T-helper 17 cell (primary cell): ENCODE results near the gene SRBD1. TPM values are rescaled to one million over a fixed set of nuclear protein-coding genes. Genes with fewer than 3 reads are reported as not detected.

Source experiments
- ATAC-seq: fragments of 150-1000 bp; cut with Tn5 transposase; 2 replicates; pipeline ENCODE4 v1.10.0; 2021; ENCODE audit warnings: mild to moderate bottlenecking, moderate library complexity
- DNase-seq, 3 donors: peaks; one replicate each; pipeline versions ENCODE4 v3.0.0 to v3.0.0-alpha.2; 2020 to 2021
- H3K9me3 ChIP-seq: one replicate; pipeline ENCODE4 v1.7.0; 2013; ENCODE audit warnings: low read length, mild to moderate bottlenecking; ENCODE audit not compliant: control insufficient read depth, poor library complexity, severe bottlenecking
- H3K27ac Mint-ChIP-seq: one replicate; pipeline ENCODE4 v1.8.0; 2022; ENCODE audit warnings: mild to moderate bottlenecking, moderate library complexity, mixed read lengths
- H3K27me3 Mint-ChIP-seq: one replicate; pipeline ENCODE4 v1.8.0; 2022; ENCODE audit warnings: mixed read lengths
- H3K36me3 Mint-ChIP-seq: one replicate; pipeline ENCODE4 v1.8.0; 2022; ENCODE audit warnings: low read depth, mixed read lengths
- H3K4me1 Mint-ChIP-seq: one replicate; pipeline ENCODE4 v1.8.0; 2022; ENCODE audit warnings: mild to moderate bottlenecking, mixed read lengths
- H3K4me3 Mint-ChIP-seq: one replicate; pipeline ENCODE4 v1.8.0; 2022; ENCODE audit warnings: mild to moderate bottlenecking, moderate library complexity, mixed read lengths
- total RNA-seq, 4 donors: library from RNA in 2 of 4; stranded (reverse) in 2 of 4; gene quantifications; one replicate each; pipeline ENCODE4 v1.2.3 and lab custom pipeline; 2022 to 2026

Gene SRBD1
- total RNA-seq, 2 donors from 2014 or later: 15.0 to 17.2 TPM

DNA sequence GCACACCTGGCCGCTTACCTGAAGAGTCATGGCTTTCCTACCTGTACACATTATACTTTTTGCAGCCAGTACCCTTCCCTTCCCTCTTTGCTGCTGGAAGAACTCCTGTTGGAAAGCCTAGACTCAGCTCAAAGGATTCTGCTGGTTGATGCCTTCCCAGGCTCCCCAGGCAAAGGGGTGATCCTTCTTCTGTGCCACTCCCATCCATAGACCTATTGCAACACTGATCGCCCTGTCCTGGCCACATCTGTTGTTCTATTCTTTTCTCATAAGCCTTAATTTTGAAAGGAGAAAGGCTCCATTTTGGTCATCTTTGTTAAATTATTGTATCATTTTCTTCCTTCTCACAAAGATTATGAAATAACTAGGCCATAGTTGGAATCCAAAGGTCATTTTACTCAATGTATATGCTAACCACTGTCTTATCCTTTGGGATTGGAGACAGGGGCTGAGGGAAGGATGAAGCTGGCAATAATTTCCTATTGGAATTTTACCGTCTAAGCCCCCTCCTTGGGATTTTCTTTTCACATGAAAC, 37.0 kb upstream of the SRBD1 start:
- H3K27ac Mint-ChIP-seq: peak overlapping the region; percentile 77
- H3K4me3 Mint-ChIP-seq: no peak overlapping the region
- H3K27me3 Mint-ChIP-seq: peaks cover 10% of the 10 kb centered on the region

DNA sequence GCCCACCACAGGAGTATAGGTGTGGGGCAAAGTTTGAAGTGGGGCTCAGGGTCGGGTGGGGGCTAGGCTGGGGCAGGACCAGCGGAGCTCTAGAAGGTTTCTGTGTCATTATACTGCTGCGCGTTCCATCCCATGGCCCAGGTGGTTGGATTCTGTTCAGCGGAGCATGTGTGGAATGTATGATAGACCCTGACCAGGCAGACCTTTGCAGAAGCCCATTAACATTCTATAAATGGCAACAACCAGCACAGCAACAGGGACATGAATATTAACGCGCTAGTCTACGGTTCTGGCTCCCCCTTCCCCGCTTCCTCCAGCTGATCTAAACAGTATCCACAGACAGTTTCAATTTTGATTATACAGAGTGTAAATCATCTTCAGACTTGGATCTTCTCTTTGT, 36.3 kb upstream of the SRBD1 start:
- peaks cover 3% of the 10 kb centered on the region for H3K36me3 Mint-ChIP-seq
- no peak for ATAC-seq
- peaks cover 17% of the 10 kb centered on the region for H3K27me3 Mint-ChIP-seq
- H3K4me1 Mint-ChIP-seq: peaks cover 16% of the 10 kb centered on the region
- H3K9me3 ChIP-seq: no peaks in the 10 kb centered on the region
- peak overlapping the region; percentile 77 for H3K27ac Mint-ChIP-seq
- DNase-seq: no peak
- H3K4me3 Mint-ChIP-seq: no peak overlapping the region

More for the DNA sequence above, 37.0 kb upstream of the SRBD1 start:
- DNase-seq: no peak
- no peaks in the 10 kb centered on the region for H3K9me3 ChIP-seq
- ATAC-seq: no peak
- Mint-ChIP-seq H3K36me3 (peaks cover 3% of the 10 kb centered on the region), H3K4me1 (peaks cover 23% of the 10 kb centered on the region)

- H3K4me3 Mint-ChIP-seq: no peak overlapping the region
- H3K4me1 Mint-ChIP-seq: peaks cover 12% of the 10 kb centered on the region
- peaks cover 10% of the 10 kb centered on the region for H3K36me3 Mint-ChIP-seq
- peaks cover 28% of the 10 kb centered on the region for H3K27me3 Mint-ChIP-seq
- DNase-seq (no peak), ATAC-seq (no peak)
- no peak overlapping the region for H3K27ac Mint-ChIP-seq
- no peaks in the 10 kb centered on the region for H3K9me3 ChIP-seq
These were observed 35.2 kb upstream of the SRBD1 start for GRCh38 chr2:45646289-45646688.

DNA sequence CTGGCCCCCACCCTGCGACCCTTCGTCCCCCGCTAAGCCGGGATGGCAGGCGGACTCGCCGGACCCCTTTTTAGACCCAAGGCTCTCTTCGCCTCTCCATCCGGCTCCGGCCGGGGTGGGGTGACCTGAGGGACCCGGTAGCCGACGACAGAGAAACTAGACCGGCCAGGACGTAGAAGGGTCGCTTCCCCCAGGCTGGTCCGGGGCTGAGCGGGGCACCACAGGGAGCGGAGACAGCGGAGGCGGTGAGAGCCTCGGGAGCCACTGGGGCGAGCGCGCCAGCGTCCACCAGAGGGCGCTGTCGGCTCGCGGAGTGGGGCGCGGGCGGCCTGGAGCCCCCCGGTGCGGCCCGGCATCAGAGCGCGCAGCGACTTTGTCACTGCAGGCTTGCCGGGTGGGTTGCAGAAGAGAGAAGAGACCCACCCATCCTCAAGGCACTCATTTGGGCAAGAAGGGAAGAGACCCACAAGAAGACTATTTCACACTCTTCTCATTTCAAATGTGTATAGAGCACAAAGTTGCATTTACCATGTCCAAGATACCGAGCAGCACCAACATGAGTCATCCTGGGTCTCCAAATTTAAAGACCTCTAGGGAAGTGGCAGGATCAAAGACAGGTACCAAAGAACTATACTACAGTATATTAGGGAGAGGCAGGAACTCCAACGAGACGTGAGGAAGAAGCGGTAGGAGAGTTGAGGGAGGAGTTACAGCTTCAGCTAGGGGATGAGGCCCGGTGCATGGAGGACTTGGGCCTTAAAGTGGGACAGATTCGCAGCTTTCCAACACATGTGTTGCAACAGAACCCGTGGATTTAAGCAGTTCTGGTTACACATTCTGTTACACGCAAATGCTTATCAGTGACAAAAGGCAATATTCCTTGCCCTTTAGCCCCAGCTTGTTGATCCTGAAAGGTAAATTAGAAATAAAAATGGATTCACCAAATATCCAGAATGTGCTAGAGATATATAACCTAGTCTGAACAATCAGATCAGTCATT, 32.8 kb upstream of the SRBD1 start:
- peaks cover 8% of the 10 kb centered on the region for H3K36me3 Mint-ChIP-seq
- peaks cover 52% of the 10 kb centered on the region for H3K27me3 Mint-ChIP-seq
- ATAC-seq (peak; percentile 99), DNase-seq (peak; percentile 63 to 79 (median 78))
- H3K4me3 Mint-ChIP-seq: peak overlapping the region; percentile 69
- H3K9me3 ChIP-seq: no peaks in the 10 kb centered on the region
- peaks cover 15% of the 10 kb centered on the region for H3K4me1 Mint-ChIP-seq
- no peak overlapping the region for H3K27ac Mint-ChIP-seq

DNA sequence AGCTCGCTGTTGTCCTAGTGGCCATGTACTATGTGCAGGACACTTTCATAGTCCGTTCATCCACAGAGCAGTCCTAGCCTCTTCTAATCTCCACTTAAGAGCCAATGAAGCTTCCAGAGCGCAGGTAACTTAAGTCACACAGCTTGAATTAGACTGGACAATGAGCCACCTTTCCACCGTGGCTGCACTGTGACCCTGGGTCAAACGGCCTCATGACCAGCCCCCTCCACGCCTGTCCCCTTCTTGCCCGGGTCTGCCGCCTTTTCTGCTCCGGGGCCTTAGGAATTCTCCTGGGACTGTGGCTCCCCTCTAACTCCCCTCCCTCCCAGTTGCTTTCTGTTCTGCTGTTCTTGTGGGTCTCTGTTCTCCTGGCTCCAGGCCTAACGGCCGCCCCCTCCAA, 32.0 kb upstream of the SRBD1 start:
- DNase-seq (no peak), ATAC-seq (peak; percentile 5)
- H3K36me3 Mint-ChIP-seq: peaks cover 8% of the 10 kb centered on the region
- H3K27ac Mint-ChIP-seq: no peak overlapping the region
- H3K4me1 Mint-ChIP-seq: peaks cover 15% of the 10 kb centered on the region
- H3K4me3 Mint-ChIP-seq: no peak overlapping the region
- H3K9me3 ChIP-seq: no peaks in the 10 kb centered on the region
- H3K27me3 Mint-ChIP-seq: peaks cover 60% of the 10 kb centered on the region

GRCh38 chr2:45640576-45640975, 29.5 kb upstream of the SRBD1 start:
- ATAC-seq: no peak
- H3K9me3 ChIP-seq: no peaks in the 10 kb centered on the region
- H3K36me3 Mint-ChIP-seq: peaks cover 8% of the 10 kb centered on the region
- no peak overlapping the region for H3K4me3 Mint-ChIP-seq
- H3K4me1 Mint-ChIP-seq: peaks cover 12% of the 10 kb centered on the region
- DNase-seq: no peak
- no peak overlapping the region for H3K27ac Mint-ChIP-seq
- peaks cover 76% of the 10 kb centered on the region for H3K27me3 Mint-ChIP-seq

DNA sequence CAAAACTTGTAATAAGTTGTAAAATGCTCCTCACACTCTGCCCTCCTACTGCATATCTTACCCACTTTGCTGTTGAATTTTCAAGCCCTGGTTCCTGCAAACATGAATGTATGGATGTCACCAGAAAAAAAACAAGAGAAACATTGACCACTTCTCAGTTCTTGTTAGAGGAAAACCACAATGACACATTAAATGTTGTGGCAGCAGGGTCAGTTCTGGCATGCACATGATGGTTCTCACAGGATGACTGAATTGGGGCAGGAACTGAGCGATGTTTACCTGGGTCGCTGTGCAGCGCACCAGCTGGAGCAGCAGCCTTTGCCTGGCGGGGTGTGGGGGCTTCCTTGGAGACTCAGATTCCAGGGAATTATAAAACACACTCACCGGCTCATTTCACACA, 26.4 kb upstream of the SRBD1 start:
- DNase-seq (no peak), ATAC-seq (no peak)
- H3K4me1 Mint-ChIP-seq: peaks cover 6% of the 10 kb centered on the region
- peaks cover 8% of the 10 kb centered on the region for H3K36me3 Mint-ChIP-seq
- H3K27me3 Mint-ChIP-seq: peaks cover 71% of the 10 kb centered on the region
- H3K27ac Mint-ChIP-seq: no peak overlapping the region
- no peaks in the 10 kb centered on the region for H3K9me3 ChIP-seq
- no peak overlapping the region for H3K4me3 Mint-ChIP-seq

GRCh38 chr2:45636008-45636407, 24.9 kb upstream of the SRBD1 start:
- Mint-ChIP-seq H3K27ac (no peak overlapping the region), H3K4me3 (no peak overlapping the region), H3K4me1 (peaks cover 3% of the 10 kb centered on the region), H3K36me3 (no peaks in the 10 kb centered on the region), H3K27me3 (peaks cover 70% of the 10 kb centered on the region)
- DNase-seq (no peak), ATAC-seq (no peak)
- no peaks in the 10 kb centered on the region for H3K9me3 ChIP-seq

GRCh38 chr2:45634223-45634622, 23.2 kb upstream of the SRBD1 start:
- no peak for DNase-seq
- peaks cover 2% of the 10 kb centered on the region for H3K36me3 Mint-ChIP-seq
- peaks cover 68% of the 10 kb centered on the region for H3K27me3 Mint-ChIP-seq
- ATAC-seq: no peak
- no peaks in the 10 kb centered on the region for H3K9me3 ChIP-seq
- no peak overlapping the region for H3K4me3 Mint-ChIP-seq
- H3K4me1 Mint-ChIP-seq: no peaks in the 10 kb centered on the region
- H3K27ac Mint-ChIP-seq: no peak overlapping the region

DNA sequence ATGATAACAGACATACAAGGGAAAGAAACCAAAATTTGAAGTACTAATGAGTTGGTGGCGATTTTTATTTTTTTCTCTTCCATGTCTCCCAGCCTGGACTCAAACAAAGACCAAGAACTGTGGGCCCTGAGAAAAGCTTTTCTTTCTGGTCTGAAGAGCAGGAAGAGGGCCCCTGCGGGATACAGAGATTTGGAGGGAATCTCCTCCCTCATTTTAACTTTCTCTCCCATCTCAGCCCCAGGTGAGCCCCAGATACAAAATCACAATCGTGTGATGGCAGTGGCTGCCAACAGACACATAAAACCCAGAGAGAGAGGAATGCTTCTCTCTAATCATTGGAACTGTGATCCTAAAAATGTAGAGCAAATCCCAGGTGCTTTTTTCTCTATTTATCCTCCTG, 20.9 kb upstream of the SRBD1 start:
- no peak for ATAC-seq
- Mint-ChIP-seq H3K27ac (no peak overlapping the region), H3K4me1 (no peaks in the 10 kb centered on the region), H3K27me3 (peaks cover 65% of the 10 kb centered on the region), H3K36me3 (peaks cover 5% of the 10 kb centered on the region), H3K4me3 (no peak overlapping the region)
- DNase-seq: no peak
- no peaks in the 10 kb centered on the region for H3K9me3 ChIP-seq

- H3K9me3 ChIP-seq: no peaks in the 10 kb centered on the region
- DNase-seq (no peak), ATAC-seq (no peak)
- Mint-ChIP-seq H3K36me3 (peaks cover 5% of the 10 kb centered on the region), H3K27ac (no peak overlapping the region), H3K27me3 (peaks cover 68% of the 10 kb centered on the region), H3K4me1 (no peaks in the 10 kb centered on the region), H3K4me3 (no peak overlapping the region)
These were observed 20.3 kb upstream of the SRBD1 start for GRCh38 chr2:45631319-45631718.

- Mint-ChIP-seq H3K36me3 (peaks cover 5% of the 10 kb centered on the region), H3K27ac (no peak overlapping the region), H3K4me3 (no peak overlapping the region), H3K4me1 (no peaks in the 10 kb centered on the region), H3K27me3 (peaks cover 68% of the 10 kb centered on the region)
- DNase-seq (no peak), ATAC-seq (no peak)
- no peaks in the 10 kb centered on the region for H3K9me3 ChIP-seq
These were observed 18.9 kb upstream of the SRBD1 start for GRCh38 chr2:45629971-45630370.

GRCh38 chr2:45627911-45628310, 16.8 kb upstream of the SRBD1 start:
- DNase-seq: no peak
- H3K9me3 ChIP-seq: no peaks in the 10 kb centered on the region
- Mint-ChIP-seq H3K36me3 (peaks cover 5% of the 10 kb centered on the region), H3K27ac (no peak overlapping the region), H3K4me1 (no peaks in the 10 kb centered on the region), H3K4me3 (no peak overlapping the region), H3K27me3 (peaks cover 78% of the 10 kb centered on the region)
- ATAC-seq: no peak
